B cell (primary cell): ENCODE measurements around the gene CACNA1G. TPM values are rescaled to one million over a fixed set of nuclear protein-coding genes. Genes with fewer than 3 reads are reported as not detected.

Source experiments
- ATAC-seq: fragments of 200-7000 bp; cut with Tn5 transposase; one replicate; pipeline ENCODE4 v1.10.0; 2021; ENCODE audit warnings: low read depth, mild to moderate bottlenecking, moderate number of reproducible peaks, moderate library complexity
- CTCF ChIA-PET: fragments of 350-600 bp; sonication (Branson Sonifier 250); formaldehyde crosslinking; loops from one replicate; lab custom pipeline; 2021; ENCODE audit warnings: antibody characterized with exemption, inconsistent platforms; lab: Charles Lee
- POLR2A ChIA-PET: fragments of 350-600 bp; sonication (Branson Sonifier 250); formaldehyde crosslinking; loops from one replicate; lab custom pipeline; 2021; ENCODE audit warnings: antibody characterized with exemption; lab: Charles Lee
- DNase-seq: peaks from one replicate; pipeline ENCODE4 v3.0.0; 2013
- H2AFZ ChIP-seq: 2 replicates; pipeline ENCODE4 v1.6.1; 2012; ENCODE audit warnings: mild to moderate bottlenecking, low read depth, low read length; ENCODE audit not compliant: insufficient read depth, poor library complexity, severe bottlenecking
- H3K27ac ChIP-seq, 2 donors: 1 replicate in 1 of 2; 2 replicates in 1 of 2; pipeline ENCODE4 v1.5.1; 2012 to 2013; ENCODE audit warnings: low read length in 2 of 2, mild to moderate bottlenecking in 2 of 2, moderate library complexity in 1 of 2
- H3K27me3 ChIP-seq, 4 experiments: fragments of 200-600 bp in 1 of 4; sonication (generic) in 1 of 4; replicated peaks in 1 of 4; 1 replicate in 2 of 4; 2 replicates in 2 of 4; pipeline versions ENCODE4 v1.6.1 to v1.7.0; 2013 to 2016; ENCODE audit warnings: low read length in 3 of 4, mild to moderate bottlenecking in 2 of 4, mixed read lengths in 1 of 4, moderate library complexity in 1 of 4; ENCODE audit not compliant: insufficient read depth in 4 of 4, control insufficient read depth in 3 of 4; ENCODE audit errors: control extremely low read depth in 1 of 4
- H3K36me3 ChIP-seq, 2 experiments: replicated peaks in 1 of 2; 1 replicate in 1 of 2; 2 replicates in 1 of 2; pipeline versions ENCODE4 v1.6.1 to v1.7.1; 2013; ENCODE audit warnings: low read length in 1 of 2; ENCODE audit not compliant: insufficient read depth in 2 of 2, control insufficient read depth in 1 of 2; ENCODE audit errors: control extremely low read depth in 1 of 2, extremely low read depth in 1 of 2
- H3K4me1 ChIP-seq, 2 donors: fragments of 200-600 bp in 1 of 2; sonication (generic) in 1 of 2; 1 replicate in 1 of 2; 2 replicates in 1 of 2; pipeline versions ENCODE4 v1.5.1 to v1.6.1; 2013 to 2017; ENCODE audit warnings: low read length in 2 of 2; ENCODE audit not compliant: control insufficient read depth in 2 of 2, insufficient read depth in 2 of 2
- H3K4me2 ChIP-seq: replicated peaks from 2 replicates; pipeline ENCODE3; 2012; ENCODE audit warnings: mild to moderate bottlenecking, low read depth, low read length; ENCODE audit not compliant: poor library complexity, severe bottlenecking
- H3K4me3 ChIP-seq, 5 experiments: fragments of 200-600 bp in 1 of 5; sonication (generic) in 1 of 5; 1 replicate in 3 of 5; 2 replicates in 2 of 5; pipeline versions ENCODE4 v1.5.1 to v1.7.0; 2011 to 2016; ENCODE audit warnings: low read length in 4 of 5, mild to moderate bottlenecking in 4 of 5, low read depth in 2 of 5, control low read depth in 1 of 5, moderate library complexity in 1 of 5; ENCODE audit not compliant: insufficient read depth in 1 of 5; ENCODE audit errors: control extremely low read depth in 1 of 5, extremely low read depth in 1 of 5
- H3K79me2 ChIP-seq: fragments of 200-600 bp; sonication (generic); one replicate; pipeline ENCODE4 v1.6.0; 2016; ENCODE audit warnings: low read length; ENCODE audit not compliant: control insufficient read depth, insufficient read depth
- H3K9ac ChIP-seq: fragments of 200-600 bp; sonication (generic); 2 replicates; pipeline ENCODE4 v1.6.1; 2017; ENCODE audit warnings: mild to moderate bottlenecking, low read length, moderate library complexity
- H3K9me3 ChIP-seq, 3 donors: one replicate each; pipeline versions ENCODE4 v1.6.1 to v1.7.1; 2013; ENCODE audit warnings: low read length in 2 of 3; ENCODE audit not compliant: control insufficient read depth in 2 of 3, insufficient read depth in 1 of 3; ENCODE audit errors: control extremely low read depth in 1 of 3
- H4K20me1 ChIP-seq: 2 replicates; pipeline ENCODE4 v1.6.0; 2012; ENCODE audit warnings: mild to moderate bottlenecking, low read length; ENCODE audit not compliant: insufficient read depth, control insufficient read depth, poor library complexity, severe bottlenecking
- H3K27ac Mint-ChIP-seq: one replicate; pipeline ENCODE4 v1.8.0; 2021; ENCODE audit warnings: mixed read lengths
- H3K27me3 Mint-ChIP-seq: one replicate; pipeline ENCODE4 v1.8.0; 2021; ENCODE audit warnings: mixed read lengths
- H3K4me1 Mint-ChIP-seq: one replicate; pipeline ENCODE4 v1.8.0; 2021; ENCODE audit warnings: mixed read lengths
- H3K4me3 Mint-ChIP-seq: one replicate; pipeline ENCODE4 v1.8.0; 2021; ENCODE audit warnings: mixed read lengths
- H3K9me3 Mint-ChIP-seq: one replicate; pipeline ENCODE4 v1.8.0; 2022; ENCODE audit warnings: mixed read lengths; ENCODE audit not compliant: insufficient read depth
- EZH2 ChIP-seq: IDR thresholded peaks from 2 replicates; pipeline ENCODE4 v1.6.1; 2012; ENCODE audit warnings: borderline replicate concordance, low read depth, mild to moderate bottlenecking, moderate library complexity, low read length; ENCODE audit not compliant: insufficient read depth, poor library complexity, severe bottlenecking
- WGBS: methylation state at CpG from one replicate; pipeline ENCODE4 v1.1.5; 2013; ENCODE audit warnings: missing lambda C conversion rate; ENCODE audit not compliant: insufficient coverage; 5-methylcytosine and 5-hydroxymethylcytosine counted together
- intact Hi-C: fragments of 100-400 bp; cut with micrococcal nuclease; formaldehyde crosslinking; loops from one replicate; pipeline ENCODE4 v1.10.0; 2022
- polyA plus RNA-seq: library from polyadenylated mRNA; depleted of rRNA; stranded (reverse); fragments of >200 nt; gene quantifications from 2 replicates; pipeline ENCODE4 v1.2.3, GENCODE V29; 2012
- total RNA-seq, 2 donors: library from RNA; stranded (reverse); fragments of 120-200 nt in 1 of 2; gene quantifications; 1 replicate in 1 of 2; 2 replicates in 1 of 2; pipeline versions ENCODE4 v1.2.3 to v1.2.4, GENCODE V29; 2013 to 2022
- TF ChIP-seq, protein P1 (sequence below): fragments of 200-600 bp; IDR thresholded peaks from one replicate; pipeline ENCODE4 v1.8.0; 2022; ENCODE audit warnings: antibody characterized with exemption, mild to moderate bottlenecking

The CACNA1G gene
- total and polyA plus RNA-seq, 2 donors (not counting 1 experiment from before 2014, with no cell fraction given): 0.12 TPM; not detected in 1

DNA sequence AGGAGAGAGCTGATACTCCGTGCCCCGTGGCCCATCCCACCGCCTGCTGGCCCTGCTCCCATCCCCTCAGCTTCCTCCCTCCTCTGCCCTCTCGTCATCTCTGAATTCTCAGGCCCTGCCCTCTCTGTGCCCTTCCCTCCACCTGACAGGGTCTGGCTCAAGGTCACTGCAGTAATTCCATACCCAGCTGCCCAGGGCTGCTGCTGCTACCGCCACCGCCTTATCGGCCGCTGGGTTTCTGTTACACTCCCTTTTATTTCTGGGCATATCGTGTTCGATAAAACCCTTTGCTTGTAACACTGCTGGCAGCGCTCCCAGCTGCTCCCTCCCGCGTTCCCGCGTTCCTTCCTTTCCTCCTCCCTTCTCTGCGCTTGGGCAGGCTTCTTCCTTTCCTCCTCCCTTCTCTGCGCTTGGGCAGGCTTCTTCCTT lies 26.8 kb upstream of the CACNA1G start:
- ChIA-PET POLR2A (no interaction called here), CTCF (no interaction called here)
- no peak for ATAC-seq
- no peak for TF ChIP-seq EZH2
- TF ChIP-seq, protein P1, sequence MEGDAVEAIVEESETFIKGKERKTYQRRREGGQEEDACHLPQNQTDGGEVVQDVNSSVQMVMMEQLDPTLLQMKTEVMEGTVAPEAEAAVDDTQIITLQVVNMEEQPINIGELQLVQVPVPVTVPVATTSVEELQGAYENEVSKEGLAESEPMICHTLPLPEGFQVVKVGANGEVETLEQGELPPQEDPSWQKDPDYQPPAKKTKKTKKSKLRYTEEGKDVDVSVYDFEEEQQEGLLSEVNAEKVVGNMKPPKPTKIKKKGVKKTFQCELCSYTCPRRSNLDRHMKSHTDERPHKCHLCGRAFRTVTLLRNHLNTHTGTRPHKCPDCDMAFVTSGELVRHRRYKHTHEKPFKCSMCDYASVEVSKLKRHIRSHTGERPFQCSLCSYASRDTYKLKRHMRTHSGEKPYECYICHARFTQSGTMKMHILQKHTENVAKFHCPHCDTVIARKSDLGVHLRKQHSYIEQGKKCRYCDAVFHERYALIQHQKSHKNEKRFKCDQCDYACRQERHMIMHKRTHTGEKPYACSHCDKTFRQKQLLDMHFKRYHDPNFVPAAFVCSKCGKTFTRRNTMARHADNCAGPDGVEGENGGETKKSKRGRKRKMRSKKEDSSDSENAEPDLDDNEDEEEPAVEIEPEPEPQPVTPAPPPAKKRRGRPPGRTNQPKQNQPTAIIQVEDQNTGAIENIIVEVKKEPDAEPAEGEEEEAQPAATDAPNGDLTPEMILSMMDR: no peak
- H3K36me3 ChIP-seq: no peaks in the 10 kb centered on the region
- Mint-ChIP-seq H3K4me1 (peaks cover 9% of the 10 kb centered on the region), H3K4me3 (no peak overlapping the region), H3K27ac (no peak overlapping the region), H3K27me3 (peaks cover 68% of the 10 kb centered on the region), H3K9me3 (no peaks in the 10 kb centered on the region)
- intact Hi-C loops: no loop called here
- H3K4me1 ChIP-seq: peaks cover 12 to 15% of the 10 kb centered on the region in 2 donors
- no peak for DNase-seq
- 6% methylated on average over 17 of the region's 17 CpGs for WGBS
- peaks cover 0 to 57% (median 28%) of the 10 kb centered on the region in 4 experiments for H3K27me3 ChIP-seq
- H3K4me2 ChIP-seq: peak overlapping the region; percentile 33
- H2AFZ ChIP-seq: peak overlapping the region; percentile 16
- H3K9ac ChIP-seq: no peak overlapping the region
- peaks cover 0 to 4% (median 0%) of the 10 kb centered on the region in 3 donors for H3K9me3 ChIP-seq
- H3K4me3 ChIP-seq: no peak overlapping the region
- no peaks in the 10 kb centered on the region for H4K20me1 ChIP-seq
- no peaks in the 10 kb centered on the region for H3K79me2 ChIP-seq
- H3K27ac ChIP-seq: no peak overlapping the region

DNA sequence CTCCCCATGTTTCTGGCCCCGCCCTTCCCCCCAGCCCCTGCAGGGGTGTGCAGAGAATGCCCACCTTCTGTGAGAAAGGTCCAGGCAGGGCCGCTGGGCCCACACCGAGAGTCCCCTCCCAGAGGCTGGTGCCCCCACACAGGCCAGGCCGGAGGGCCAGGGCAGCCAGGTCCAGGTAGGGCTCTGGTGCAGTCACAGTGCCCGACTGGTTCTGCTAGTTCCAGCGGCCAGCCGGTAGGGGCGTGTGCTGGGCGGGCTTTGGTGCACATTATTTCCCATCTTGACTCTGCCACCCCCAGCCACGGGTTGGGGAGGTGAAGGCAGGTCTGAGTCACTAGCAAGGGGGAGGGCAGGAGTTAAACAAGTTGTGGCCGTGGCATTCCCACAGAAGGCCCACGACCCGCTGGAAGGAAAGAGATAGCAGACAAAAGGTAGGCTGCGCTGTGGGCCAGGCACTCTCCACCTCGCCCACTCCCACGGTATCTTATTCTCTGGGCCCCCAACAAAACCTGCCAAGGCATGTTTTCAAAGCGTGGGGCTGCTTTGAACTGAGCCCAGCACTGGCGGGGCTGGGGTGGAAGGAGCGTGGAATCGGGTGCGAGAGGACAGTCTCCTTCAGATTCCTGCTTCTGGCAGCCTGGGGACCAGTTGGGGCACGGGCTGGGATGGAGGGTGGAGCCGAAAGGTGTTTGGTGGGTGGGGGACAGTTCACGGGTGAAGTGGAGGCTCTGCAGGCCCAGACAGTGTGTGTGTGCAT lies 26.1 kb upstream of the CACNA1G start:
- peaks cover 0 to 51% (median 24%) of the 10 kb centered on the region in 4 experiments for H3K27me3 ChIP-seq
- H3K79me2 ChIP-seq: no peaks in the 10 kb centered on the region
- no peaks in the 10 kb centered on the region for H3K36me3 ChIP-seq
- Mint-ChIP-seq H3K27ac (no peak overlapping the region), H3K9me3 (no peaks in the 10 kb centered on the region), H3K27me3 (peaks cover 62% of the 10 kb centered on the region), H3K4me1 (peaks cover 9% of the 10 kb centered on the region), H3K4me3 (no peak overlapping the region)
- DNase-seq (no peak), ATAC-seq (peak; percentile 33)
- TF ChIP-seq EZH2: no peak
- TF ChIP-seq, protein P1: peak; percentile 30
- 69% methylated on average over 21 of the region's 24 CpGs for WGBS
- H3K4me3 ChIP-seq: no peak overlapping the region
- no peaks in the 10 kb centered on the region for H4K20me1 ChIP-seq
- peaks cover 12 to 15% of the 10 kb centered on the region in 2 donors for H3K4me1 ChIP-seq
- H3K9me3 ChIP-seq: peaks cover 0 to 4% (median 0%) of the 10 kb centered on the region in 3 donors
- ChIA-PET CTCF (no interaction called here), POLR2A (no interaction called here)
- H3K4me2 ChIP-seq: no peak overlapping the region
- peak overlapping the region; percentile 16 for H2AFZ ChIP-seq
- H3K27ac ChIP-seq: no peak overlapping the region
- intact Hi-C loops: no loop called here
- no peak overlapping the region for H3K9ac ChIP-seq
